ENCODE results near the gene GJA9. TPM values are rescaled to one million over a fixed set of nuclear protein-coding genes. Genes with fewer than 3 reads are reported as not detected.

GJA9 gene
- total and polyA plus RNA-seq, 2 of the 4 experiments (the other 2 are of a cell fraction) = not detected

- H3K4ac ChIP-seq (ENCODE audit: low read depth, low read length) = no peak overlapping the region
- BruUV-seq (replicated peaks) = no TSS peak
- no peak overlapping the region for H4K5ac ChIP-seq (ENCODE audit: low read depth, low read length)
- H3K4me1 ChIP-seq (ENCODE audit: control insufficient read depth, insufficient read depth, low read length) = no peaks in the 10 kb centered on the region; the same call in 1 of the 2 replicates
- H3K27me3 ChIP-seq (ENCODE audit: control insufficient read depth, insufficient read depth, low read length) = no peaks in the 10 kb centered on the region
- H3K14ac ChIP-seq (replicated peaks; ENCODE audit: low read depth, low read length) = peak overlapping the region; percentile 69
- H3K4me2 ChIP-seq (ENCODE audit: low read depth, low read length) = peak overlapping the region; percentile 71
- intact Hi-C loops (cut with micrococcal nuclease) = loop anchor here (1.0 to 2.0 kb wide), 3 partner anchors 120 to 220 kb away; partner anchors contain the start of gene NDUFS5
- peak overlapping the region; percentile 59; the same call in 1 of the 2 replicates for H3K27ac ChIP-seq (ENCODE audit: insufficient read depth, low read length)
- dilution Hi-C loops (cut with HindIII; ENCODE audit: low sequenced_read_pairs, unreplicated experiment) = no loop called here
- H2BK20ac ChIP-seq (ENCODE audit: low read depth, low read length) = no peak overlapping the region
- no peaks in the 10 kb centered on the region for H3K36me3 ChIP-seq (ENCODE audit: control insufficient read depth, insufficient read depth, low read length)
- no peak for TF ChIP-seq MXI1 (IDR thresholded peaks at IDR 0.05; ENCODE audit: borderline replicate concordance, low read depth, low read length)
- TF ChIP-seq CHD1 (IDR thresholded peaks at IDR 0.05; ENCODE audit: low read depth, low read length) = no peak
- TF ChIP-seq FOS (IDR thresholded peaks at IDR 0.05; ENCODE audit: low read depth, low read length) = no peak
- no peak for TF ChIP-seq CEBPB (IDR thresholded peaks at IDR 0.05; ENCODE audit: low read depth, low read length)
- TF ChIP-seq RFX5 (IDR thresholded peaks at IDR 0.05; ENCODE audit: low read depth, low read length) = no peak
- no peak for TF ChIP-seq POLR2A (IDR thresholded peaks at IDR 0.05; ENCODE audit: low read depth, low read length)
- no peak for TF ChIP-seq MAFK (IDR thresholded peaks at IDR 0.05; ENCODE audit: low read depth, low read length)
- no peak for TF ChIP-seq CTCF (conservative IDR thresholded peaks at IDR 0.05; ENCODE audit: low read depth, low read length)
- in situ Hi-C loops (cut with MboI; ENCODE audit: low sequenced_read_pairs) = loop anchor here (25.0 kb wide), 1 partner anchor 665 kb away; no protein-coding TSS in a partner anchor
- no peak overlapping the region for H3K18ac ChIP-seq (ENCODE audit: low read depth, low read length)
- peak; percentile 18; the same call in 1 of the 2 replicates for ATAC-seq (ENCODE audit: low read depth)
- CTCF ChIA-PET = interaction anchor here (1.5 kb wide), 1 partner anchor 219 kb away, joined by 3 read pairs; no protein-coding TSS in a partner anchor
- peak overlapping the region; percentile 47 for H3K56ac ChIP-seq (ENCODE audit: extremely low read depth, insufficient read depth, low read length)
- no peaks in the 10 kb centered on the region; the same call in 1 of the 2 replicates for H4K20me1 ChIP-seq (ENCODE audit: insufficient read depth, low read length)
- peak overlapping the region; percentile 89 for H3K9ac ChIP-seq (ENCODE audit: low read depth, low read length)
- peak overlapping the region; percentile 93 for H2AFZ ChIP-seq (replicated peaks; ENCODE audit: low read length, poor library complexity)
- H2BK15ac ChIP-seq (ENCODE audit: low read depth, low read length) = no peak overlapping the region
- POLR2A ChIA-PET (ENCODE audit: unreplicated experiment) = no interaction called here
- H3K79me1 ChIP-seq (ENCODE audit: low read depth in 1 of 2, low read length in 2 of 2) = peaks cover 23 to 41% of the 10 kb centered on the region in 2 experiments; a peak in 3 of 4 replicates
- H3K9me1 ChIP-seq (ENCODE audit: insufficient read depth, low read length) = 0 out of 2 replicates have a peak, but pooled peaks cover 8% of the 10 kb centered on the region
- no peak overlapping the region for H4K91ac ChIP-seq (ENCODE audit: insufficient read depth, low read depth, low read length)
- H2AK5ac ChIP-seq (ENCODE audit: low read depth, low read length) = no peak overlapping the region
- no peaks in the 10 kb centered on the region for H3K9me3 ChIP-seq (ENCODE audit: control insufficient read depth, insufficient read depth, low read length)
- peak overlapping the region in 1 of 2 experiments; percentile 42; a peak in 1 of 4 replicates for H4K8ac ChIP-seq (ENCODE audit: low read depth in 2 of 2, low read length in 2 of 2)
- DNase-seq = peak; percentile 31
- peak overlapping the region; percentile 42 for H3K23ac ChIP-seq (ENCODE audit: low read depth, low read length)
- WGBS, 2 experiments (ENCODE audit: extremely low coverage in 2 of 2, insufficient read length in 1 of 2) = no CpG with 5 or more reads among the region's 25 CpGs
- no peak overlapping the region for H2BK120ac ChIP-seq (ENCODE audit: low read depth, low read length)
- H2AK9ac ChIP-seq (replicated peaks; ENCODE audit: low read depth, low read length, poor library complexity) = peak overlapping the region; percentile 92
- H3K4me3 ChIP-seq (ENCODE audit: insufficient read depth, low read depth, low read length) = peak overlapping the region; percentile 87
- H2BK5ac ChIP-seq (ENCODE audit: low read depth, low read length, poor library complexity, severe bottlenecking) = no peak overlapping the region
Observed at GRCh38 chr1:38872401-38873026, 8.9 kb downstream of the GJA9 start.
